Sigmoid colon (tissue), 7 donors: ENCODE results near the gene PDHA1. TPM values are rescaled to one million over a fixed set of nuclear protein-coding genes. Genes with fewer than 3 reads are reported as not detected.

Experiments used
- DNase-seq: peaks from one replicate; pipeline ENCODE4 v3.0.0-alpha.2; 2019
- H3K27ac ChIP-seq, 4 donors: fragments of 200-600 bp; sonication (generic); one replicate each; pipeline ENCODE4 v1.5.1; 2016 to 2019; ENCODE audit warnings: mild to moderate bottlenecking in 1 of 4
- H3K27me3 ChIP-seq, 3 donors: fragments of 200-600 bp; sonication (generic); one replicate each; pipeline ENCODE4 v1.5.1; 2019; ENCODE audit warnings: mild to moderate bottlenecking in 1 of 3
- H3K36me3 ChIP-seq, 4 donors: fragments of 200-600 bp; sonication (generic); one replicate each; pipeline ENCODE4 v1.5.1; 2016 to 2019
- H3K4me1 ChIP-seq, 4 donors: fragments of 200-600 bp; sonication (generic); one replicate each; pipeline ENCODE4 v1.5.1; 2017 to 2019
- H3K4me3 ChIP-seq, 4 donors: fragments of 200-600 bp; sonication (generic); one replicate each; pipeline ENCODE4 v1.5.1; 2017 to 2019; ENCODE audit warnings: mild to moderate bottlenecking in 2 of 4, moderate library complexity in 1 of 4
- H3K9me3 ChIP-seq, 4 donors: fragments of 200-600 bp in 3 of 4; sonication (generic) in 3 of 4; one replicate each; pipeline versions ENCODE4 v1.5.1 to v1.6.1; 2013 to 2019
- CTCF ChIP-seq, 4 experiments: fragments of 450-650 bp in 3 of 4; fragments of 200-600 bp in 1 of 4; IDR thresholded peaks; one replicate each; pipeline ENCODE4 v1.5.1; 2016 to 2019; ENCODE audit warnings: antibody characterized with exemption in 4 of 4, mild to moderate bottlenecking in 3 of 4, moderate library complexity in 2 of 4
- EP300 ChIP-seq, 4 donors: sonication (generic); formaldehyde crosslinking; IDR thresholded peaks; one replicate each; pipeline ENCODE4 v1.6.1; 2017; ENCODE audit warnings: antibody characterized with exemption in 4 of 4
- POLR2A ChIP-seq, 2 donors: fragments of 450-650 bp; IDR thresholded peaks; one replicate each; pipeline ENCODE4 v1.6.1; 2016; ENCODE audit warnings: antibody characterized with exemption in 2 of 2, mild to moderate bottlenecking in 2 of 2, moderate library complexity in 2 of 2
- POLR2AphosphoS5 ChIP-seq, 4 donors: sonication (generic); formaldehyde crosslinking; IDR thresholded peaks; one replicate each; pipeline ENCODE4 v1.6.1; 2017; ENCODE audit warnings: antibody characterized with exemption in 4 of 4
- WGBS, 2 donors: extraction: QIAGEN DNeasy Blood & Tissue Kit; methylation state at CpG; one replicate each; pipeline ENCODE4 v1.1.7; 2013; 5-methylcytosine and 5-hydroxymethylcytosine counted together
- intact Hi-C: fragments of 100-400 bp; cut with DNase I; formaldehyde crosslinking; loops from one replicate; pipeline ENCODE4 v1.15.1; 2023
- polyA plus RNA-seq, 3 donors: library from polyadenylated mRNA; stranded (reverse); fragments of 200-250 nt; gene quantifications; one replicate each; pipeline ENCODE4 v1.2.3, GENCODE V29; 2013
- total RNA-seq, 4 donors: library from RNA; depleted of rRNA; stranded (reverse); fragments of >200 nt; gene quantifications; one replicate each; pipeline ENCODE4 v1.1.0, GENCODE V29; 2016
- donor health status: healthy with polysubstance abuse.
- donor health status: Bipolar disorder and iron deficiency.
- donor health status: healthy.

Gene PDHA1
- total and polyA plus RNA-seq, 7 donors = 51.7 to 222 (median 71.3) TPM

- DNase-seq = no peak
- no peaks in the 10 kb centered on the region for H3K9me3 ChIP-seq
- intact Hi-C loops = loop anchor here (10.0 kb wide), 3 partner anchors 363 to 673 kb away; partner anchors contain the start of genes PHKA2 and RS1
- TF ChIP-seq POLR2A (IDR thresholded peaks at IDR 0.05) = no peak
- no peak for TF ChIP-seq CTCF (IDR thresholded peaks at IDR 0.05)
- TF ChIP-seq POLR2AphosphoS5 (IDR thresholded peaks at IDR 0.05) = no peak
- TF ChIP-seq EP300 (IDR thresholded peaks at IDR 0.05) = no peak
- H3K27ac ChIP-seq = no peak overlapping the region
- peaks cover 0 to 34% (median 3%) of the 10 kb centered on the region in 4 donors for H3K36me3 ChIP-seq
- 76 to 85% methylated on average over 3 of the region's 3 CpGs for WGBS, 2 donors
- H3K4me3 ChIP-seq = no peak overlapping the region
- H3K27me3 ChIP-seq = no peaks in the 10 kb centered on the region
- peaks cover 0 to 11% (median 9%) of the 10 kb centered on the region in 4 donors for H3K4me1 ChIP-seq
Measured at GRCh38 chrX:19347916-19348315, 4.2 kb downstream of the PDHA1 start.

- WGBS, 2 donors = 90 to 91% methylated on average over 2 of the region's 2 CpGs
- no peak for TF ChIP-seq POLR2A (IDR thresholded peaks at IDR 0.05)
- no peak for TF ChIP-seq CTCF (IDR thresholded peaks at IDR 0.05)
- no peak for TF ChIP-seq POLR2AphosphoS5 (IDR thresholded peaks at IDR 0.05)
- no peak for TF ChIP-seq EP300 (IDR thresholded peaks at IDR 0.05)
- H3K4me1 ChIP-seq = peaks cover 0 to 11% (median 7%) of the 10 kb centered on the region in 4 donors
- no peak overlapping the region for H3K27ac ChIP-seq
- DNase-seq = no peak
- no peaks in the 10 kb centered on the region for H3K27me3 ChIP-seq
- H3K4me3 ChIP-seq = no peak overlapping the region
- peaks cover 0 to 46% (median 7%) of the 10 kb centered on the region in 4 donors for H3K36me3 ChIP-seq
- no peaks in the 10 kb centered on the region for H3K9me3 ChIP-seq
- intact Hi-C loops = loop anchor here (10.0 kb wide), 3 partner anchors 364 to 674 kb away; partner anchors contain the start of genes PHKA2 and RS1
Measured at GRCh38 chrX:19349264-19349663, 5.5 kb downstream of the PDHA1 start.

GRCh38 chrX:19350941-19351384 lies 7.2 kb downstream of the PDHA1 start:
- no peak overlapping the region for H3K4me3 ChIP-seq
- H3K36me3 ChIP-seq = peaks cover 0 to 63% (median 11%) of the 10 kb centered on the region in 4 donors
- H3K27ac ChIP-seq = no peak overlapping the region
- DNase-seq = peak; percentile 15
- intact Hi-C loops = no loop called here
- H3K4me1 ChIP-seq = no peaks in the 10 kb centered on the region
- 61 to 86% methylated on average over 8 of the region's 8 CpGs for WGBS, 2 donors
- no peaks in the 10 kb centered on the region for H3K9me3 ChIP-seq
- H3K27me3 ChIP-seq = no peaks in the 10 kb centered on the region
- TF ChIP-seq CTCF (IDR thresholded peaks at IDR 0.05) (no peak), POLR2AphosphoS5 (IDR thresholded peaks at IDR 0.05) (no peak), EP300 (IDR thresholded peaks at IDR 0.05) (no peak), POLR2A (IDR thresholded peaks at IDR 0.05) (no peak)

- H3K27me3 ChIP-seq = no peaks in the 10 kb centered on the region
Measured at GRCh38 chrX:19354625-19355024, 10.9 kb downstream of the PDHA1 start.

More at GRCh38 chrX:19354625-19355024, 10.9 kb downstream of the PDHA1 start:
- no peaks in the 10 kb centered on the region for H3K9me3 ChIP-seq
- WGBS, 2 donors = 95% methylated on average over 6 of the region's 6 CpGs
- intact Hi-C loops = no loop called here
- no peak for DNase-seq
- H3K36me3 ChIP-seq = peaks cover 0 to 98% (median 25%) of the 10 kb centered on the region in 4 donors
- no peak overlapping the region for H3K4me3 ChIP-seq
- TF ChIP-seq CTCF (IDR thresholded peaks at IDR 0.05) (no peak), POLR2A (IDR thresholded peaks at IDR 0.05) (no peak), EP300 (IDR thresholded peaks at IDR 0.05) (no peak), POLR2AphosphoS5 (IDR thresholded peaks at IDR 0.05) (no peak)
- no peaks in the 10 kb centered on the region for H3K4me1 ChIP-seq
- H3K27ac ChIP-seq = no peak overlapping the region
